ENCODE results near the gene C4A. TPM values are rescaled to one million over a fixed set of nuclear protein-coding genes. Genes with fewer than 3 reads are reported as not detected.
A peak's percentile ranks its signal among the peaks of the same experiment; 100 is the strongest.
"Not testable (repeated sequence)": the region's sequence is repeated elsewhere in the genome, so short reads cannot be mapped to it uniquely, and the experiment has no call there.

Gene C4A
- total RNA-seq, 1 donor from 2014 or later: 42.4 TPM

DNA sequence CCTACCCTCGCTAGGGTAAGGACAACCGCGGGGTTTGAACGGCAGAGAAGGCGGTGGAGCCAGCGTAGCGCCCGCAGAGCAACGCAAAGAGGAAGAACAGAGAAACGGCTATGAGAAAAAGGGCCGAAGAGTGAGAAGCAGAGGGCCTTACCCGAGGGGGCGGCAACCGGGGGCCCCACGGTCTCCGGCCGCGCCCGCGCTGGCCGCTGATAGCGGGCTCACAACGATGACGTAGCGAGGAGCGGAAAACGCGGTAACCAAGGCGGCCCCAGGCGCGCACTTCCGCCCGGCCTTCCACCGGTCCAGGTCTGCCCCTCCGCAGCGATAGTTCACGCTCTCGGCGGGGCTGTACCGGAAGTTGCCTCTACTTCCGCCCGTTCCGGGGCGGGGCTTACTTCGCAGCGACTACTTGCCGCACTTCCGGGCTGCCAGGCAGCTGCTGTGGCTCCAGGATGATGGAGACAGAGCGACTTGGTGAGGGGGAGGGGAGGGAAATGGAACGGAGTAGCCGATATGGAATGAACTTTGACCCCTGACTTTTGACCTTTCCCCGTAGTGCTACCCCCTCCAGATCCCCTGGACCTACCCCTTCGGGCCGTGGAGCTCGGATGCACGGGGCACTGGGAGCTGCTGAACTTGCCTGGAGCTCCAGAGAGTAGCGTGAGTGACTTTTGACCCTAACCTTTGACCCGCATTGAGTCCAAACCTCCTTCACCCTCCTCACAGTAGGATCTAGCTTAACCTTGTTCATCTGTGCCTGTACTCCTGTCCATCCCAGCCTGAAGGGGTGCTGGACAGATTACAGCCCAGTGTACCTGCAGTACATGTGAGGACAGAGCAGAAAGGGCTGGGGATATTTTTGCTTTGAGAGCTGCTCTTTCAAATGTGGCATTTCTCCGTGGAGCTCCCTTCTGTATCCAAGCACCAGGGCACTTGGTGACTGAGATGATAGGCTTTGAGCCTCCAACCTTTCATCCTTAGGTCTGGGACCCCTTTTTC is 22.8 kb upstream of the C4A start, which contains the start of the genes NELFE and SKIC2:
Gene NELFE (minus strand): TSS at position 231 of the 999 bp plus-strand sequence. CDS start 525 bp downstream, outside the sequence.
Gene SKIC2 (plus strand): TSS at position 435 of the 999 bp plus-strand sequence. CDS start 18 bp downstream, at position 453.
- DNase-seq (ENCODE audit: low read depth): peak; percentile 94

DNA sequence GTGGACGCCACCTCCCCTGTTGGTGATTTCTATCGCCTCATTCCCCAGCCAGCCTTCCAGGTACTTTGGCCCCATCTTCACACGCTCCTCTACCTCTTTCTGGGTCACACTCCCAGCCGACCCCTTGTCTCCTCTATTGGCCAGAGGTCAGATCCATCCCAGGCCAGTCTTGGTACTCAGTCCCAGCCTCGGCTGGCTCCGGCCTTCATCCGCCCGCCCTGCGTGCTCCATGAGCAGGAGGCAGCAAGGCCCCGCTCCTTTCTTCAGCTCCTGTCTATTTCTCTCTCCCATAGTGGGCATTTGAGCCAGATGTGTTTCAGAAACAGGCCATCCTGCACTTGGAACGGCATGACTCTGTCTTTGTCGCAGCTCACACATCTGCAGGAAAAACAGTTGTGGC is 20.2 kb upstream of the C4A start:
- no peak for DNase-seq (ENCODE audit: low read depth)

DNA sequence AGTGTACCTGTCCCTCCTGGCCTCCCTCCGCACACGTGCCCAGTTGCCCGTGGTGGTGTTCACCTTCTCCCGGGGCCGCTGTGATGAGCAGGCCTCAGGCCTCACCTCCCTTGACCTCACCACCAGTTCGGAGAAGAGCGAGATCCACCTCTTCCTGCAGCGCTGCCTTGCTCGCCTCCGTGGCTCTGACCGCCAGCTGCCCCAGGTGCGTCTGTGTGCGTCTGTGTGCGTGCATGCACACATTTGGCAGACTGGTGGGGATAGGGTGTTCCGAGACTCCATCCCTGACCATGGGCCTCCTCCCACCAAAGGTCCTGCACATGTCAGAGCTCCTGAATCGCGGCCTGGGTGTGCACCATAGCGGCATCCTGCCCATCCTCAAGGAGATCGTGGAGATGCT is 17.9 kb upstream of the C4A start:
- DNase-seq (ENCODE audit: low read depth): no peak

DNA sequence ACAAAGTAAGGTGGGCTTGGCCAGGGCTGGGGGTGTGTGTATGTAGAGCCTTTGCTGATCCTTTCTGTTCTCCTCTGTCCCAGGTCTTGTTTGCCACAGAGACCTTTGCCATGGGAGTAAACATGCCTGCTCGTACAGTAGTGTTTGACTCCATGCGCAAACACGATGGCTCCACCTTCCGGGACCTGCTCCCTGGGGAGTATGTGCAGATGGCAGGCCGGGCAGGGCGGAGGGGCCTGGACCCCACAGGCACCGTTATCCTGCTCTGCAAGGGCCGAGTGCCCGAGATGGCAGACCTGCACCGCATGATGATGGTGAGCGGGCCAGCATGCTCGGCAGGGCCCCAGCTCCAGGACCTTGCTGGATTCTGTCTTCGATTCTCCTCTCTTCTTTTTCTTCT is 16.2 kb upstream of the C4A start:
- DNase-seq (ENCODE audit: low read depth): no peak

DNA sequence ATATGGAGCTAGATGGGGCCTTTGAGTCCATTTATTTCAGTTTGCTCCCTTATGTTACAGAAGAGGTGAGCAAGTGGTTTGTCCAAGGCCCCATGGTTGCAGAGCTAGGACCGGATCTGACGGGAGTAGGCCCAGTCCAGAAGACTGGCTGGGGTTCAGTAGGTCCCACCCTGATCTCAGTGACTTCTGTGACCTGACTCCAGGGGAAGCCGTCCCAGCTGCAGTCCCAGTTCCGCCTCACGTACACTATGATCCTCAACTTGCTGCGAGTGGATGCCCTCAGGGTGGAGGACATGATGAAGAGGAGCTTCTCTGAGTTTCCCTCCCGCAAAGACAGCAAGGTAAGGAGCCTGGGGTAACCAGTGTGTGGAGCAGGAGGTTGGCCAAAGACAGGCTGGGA is 15.4 kb upstream of the C4A start:
- DNase-seq (ENCODE audit: low read depth): no peak

DNA sequence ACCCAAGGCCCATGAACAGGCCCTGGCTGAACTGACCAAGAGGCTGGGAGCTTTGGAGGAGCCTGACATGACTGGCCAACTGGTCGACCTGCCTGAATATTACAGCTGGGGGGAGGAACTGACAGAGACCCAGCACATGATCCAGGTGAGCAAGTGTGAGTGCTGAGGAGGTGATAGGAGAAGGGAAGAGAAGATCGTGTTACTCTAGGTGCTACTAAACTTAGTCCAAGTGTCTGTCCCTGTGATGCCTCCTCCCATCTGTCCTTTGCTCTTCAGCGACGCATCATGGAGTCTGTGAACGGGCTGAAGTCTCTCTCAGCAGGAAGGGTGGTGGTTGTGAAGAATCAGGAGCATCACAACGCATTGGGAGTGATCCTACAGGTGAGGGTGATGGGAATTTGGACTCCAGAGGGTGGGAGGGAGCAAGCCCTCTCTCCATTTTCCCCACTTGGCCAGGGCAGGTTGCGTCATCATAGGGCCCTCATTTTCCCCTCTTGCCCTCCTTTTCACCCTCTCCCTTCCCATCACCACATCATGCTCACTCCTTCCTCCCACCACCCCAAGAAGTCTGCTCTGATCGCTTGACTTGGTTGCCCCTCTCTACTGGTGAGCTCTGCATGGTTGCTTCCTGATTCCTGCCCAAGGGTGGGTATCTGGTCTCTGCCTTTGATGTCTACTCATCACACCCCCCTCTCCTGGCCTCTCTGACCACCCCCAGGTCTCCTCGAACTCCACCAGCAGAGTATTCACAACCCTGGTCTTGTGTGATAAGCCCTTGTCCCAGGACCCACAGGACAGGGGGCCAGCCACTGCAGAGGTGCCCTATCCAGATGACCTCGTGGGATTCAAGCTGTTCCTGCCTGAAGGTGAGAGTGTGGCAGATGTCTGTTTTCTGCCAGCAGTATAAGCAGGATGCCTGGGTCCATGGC is 14.6 kb upstream of the C4A start:
- DNase-seq (ENCODE audit: low read depth): no peak

DNA sequence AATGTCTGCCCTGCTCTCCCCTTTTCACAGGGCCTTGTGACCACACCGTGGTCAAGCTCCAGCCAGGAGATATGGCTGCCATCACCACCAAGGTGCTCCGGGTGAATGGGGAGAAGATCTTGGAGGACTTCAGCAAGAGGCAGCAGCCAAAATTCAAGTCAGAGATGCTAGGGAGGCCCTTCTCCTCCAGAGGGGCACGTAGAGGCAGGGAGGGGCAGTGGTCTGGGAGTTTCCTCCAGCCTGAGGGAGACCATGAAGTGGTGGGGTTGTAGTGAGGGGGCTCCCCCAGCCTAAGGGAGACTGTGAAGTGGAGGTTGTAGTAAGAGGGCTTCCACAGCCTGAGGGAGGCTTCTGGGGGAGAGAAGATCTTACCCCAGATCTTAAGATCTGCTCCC is 13.9 kb upstream of the C4A start:
- no peak for DNase-seq (ENCODE audit: low read depth)

DNA sequence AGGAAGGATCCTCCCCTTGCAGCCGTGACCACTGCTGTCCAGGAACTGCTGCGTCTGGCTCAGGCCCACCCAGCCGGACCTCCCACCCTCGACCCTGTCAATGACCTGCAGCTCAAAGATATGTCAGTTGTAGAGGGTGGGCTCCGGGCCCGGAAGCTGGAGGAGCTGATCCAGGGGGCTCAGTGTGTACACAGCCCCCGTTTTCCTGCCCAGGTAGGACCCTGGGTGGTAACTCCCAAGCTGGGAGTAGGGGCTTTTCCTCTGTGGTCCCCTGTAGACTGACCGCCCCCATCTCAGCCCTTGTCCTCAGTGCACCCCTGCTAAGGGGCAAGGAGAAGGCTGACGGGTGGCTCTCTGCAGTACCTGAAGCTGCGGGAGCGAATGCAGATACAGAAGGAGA is 13.5 kb upstream of the C4A start:
- DNase-seq (ENCODE audit: low read depth): no peak

DNA sequence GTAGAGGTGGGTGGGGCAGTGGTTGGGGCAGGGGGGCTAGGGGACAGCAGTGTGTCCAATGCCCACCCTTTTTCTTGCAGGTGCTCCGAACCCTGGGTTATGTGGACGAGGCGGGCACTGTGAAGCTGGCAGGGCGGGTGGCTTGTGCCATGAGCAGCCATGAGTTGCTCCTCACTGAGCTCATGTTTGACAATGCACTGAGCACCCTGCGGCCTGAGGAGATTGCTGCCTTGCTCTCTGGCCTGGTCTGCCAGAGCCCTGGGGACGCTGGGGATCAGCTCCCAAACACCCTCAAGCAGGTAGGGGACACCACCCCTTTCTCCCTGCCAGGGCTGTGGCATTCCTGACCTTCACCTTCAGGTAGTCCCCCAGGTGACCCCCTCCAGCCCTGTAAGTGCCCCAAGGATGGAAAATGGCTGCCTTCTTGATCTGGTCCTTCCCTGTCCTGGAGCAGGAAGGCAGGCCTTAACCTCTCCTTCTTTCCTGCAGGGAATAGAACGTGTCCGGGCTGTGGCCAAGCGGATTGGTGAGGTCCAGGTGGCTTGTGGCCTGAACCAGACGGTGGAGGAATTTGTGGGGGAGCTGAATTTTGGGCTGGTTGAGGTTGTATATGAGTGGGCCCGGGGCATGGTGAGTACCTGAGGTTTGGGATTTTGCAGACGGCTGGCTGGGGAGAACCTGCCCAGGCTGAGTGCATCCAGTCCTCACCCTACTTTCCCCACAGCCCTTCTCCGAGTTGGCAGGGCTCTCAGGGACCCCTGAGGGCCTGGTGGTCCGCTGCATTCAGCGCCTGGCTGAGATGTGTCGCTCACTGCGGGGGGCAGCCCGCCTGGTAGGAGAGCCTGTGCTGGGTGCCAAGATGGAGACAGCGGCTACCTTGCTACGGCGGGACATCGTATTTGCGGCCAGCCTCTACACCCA is 12.8 kb upstream of the C4A start:
- DNase-seq (ENCODE audit: low read depth): no peak

DNA sequence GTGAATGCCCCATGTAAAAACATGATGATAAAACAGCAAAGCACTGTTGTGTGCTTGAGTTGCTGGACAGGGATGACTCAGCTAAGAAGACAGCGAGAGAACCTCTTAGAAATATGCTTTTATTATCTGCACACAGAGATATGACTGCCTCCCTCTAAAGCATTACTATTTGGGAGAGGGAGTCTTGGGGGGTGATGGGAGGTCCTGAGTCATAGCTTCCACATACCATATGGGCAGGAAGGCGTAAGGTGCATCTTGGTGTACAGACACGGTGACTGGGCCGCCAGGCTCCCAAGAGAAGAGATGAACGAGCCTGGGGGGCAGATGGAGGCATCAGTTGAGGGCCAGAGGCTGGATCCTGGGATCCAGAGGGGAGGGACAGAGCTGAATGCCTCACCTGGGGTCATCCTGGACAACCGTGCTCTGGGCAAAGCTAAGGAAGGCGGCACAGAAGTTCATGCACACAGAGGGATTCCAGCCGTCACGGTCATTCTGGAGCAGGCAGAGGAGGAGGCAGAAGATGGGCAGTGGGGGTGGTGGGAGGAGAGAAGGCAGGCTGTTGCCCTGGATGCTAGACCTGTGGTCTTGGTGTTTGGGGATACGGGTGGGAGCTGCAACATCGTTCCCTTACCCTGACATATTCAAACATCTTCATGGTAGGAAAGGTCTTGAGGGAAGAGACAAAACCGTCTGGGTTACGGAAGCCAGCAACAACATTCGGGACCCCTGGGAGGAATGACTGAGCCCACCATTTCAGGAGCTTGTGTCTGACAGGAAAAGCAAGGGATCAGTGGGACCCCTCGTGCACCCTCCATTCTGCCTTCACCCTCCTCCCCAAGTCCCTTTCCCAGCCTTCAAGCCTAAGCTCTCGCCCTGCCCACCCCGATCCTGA is 11.9 kb upstream of the C4A start:
- DNase-seq (ENCODE audit: low read depth): no peak

DNA sequence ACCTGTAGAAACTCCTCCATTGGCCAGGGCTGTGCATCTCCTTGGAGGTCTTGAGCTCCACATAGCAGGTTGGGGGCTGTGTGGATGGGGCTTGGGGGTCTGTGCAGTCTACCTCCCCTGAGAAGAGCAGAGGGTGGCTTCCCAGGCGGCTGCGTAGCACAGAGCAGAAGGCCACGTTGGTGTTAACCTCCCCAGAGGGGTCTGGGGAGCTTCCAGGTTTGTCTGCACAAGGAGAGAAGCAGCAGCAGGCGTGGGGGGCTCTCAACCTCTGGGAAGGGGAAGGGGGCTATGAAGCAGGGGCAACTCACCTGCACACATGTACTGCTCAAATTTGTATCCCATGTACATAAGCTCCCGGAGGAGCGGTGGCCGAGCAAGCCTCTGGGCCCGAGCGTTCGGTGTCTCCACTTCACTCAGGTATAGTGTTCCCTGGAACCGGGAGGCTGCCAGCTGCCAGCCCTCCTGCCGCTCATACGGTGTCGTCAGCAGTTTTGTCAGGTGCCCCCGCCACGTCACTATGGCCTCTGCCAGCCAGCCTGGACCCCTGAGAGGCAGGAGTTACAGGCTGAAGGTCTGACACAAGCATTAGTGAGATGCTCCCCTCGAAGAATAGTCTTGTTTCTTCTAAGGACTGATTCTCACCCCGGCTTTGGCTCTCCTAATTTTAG is 11.1 kb upstream of the C4A start:
- no peak for DNase-seq (ENCODE audit: low read depth)

DNA sequence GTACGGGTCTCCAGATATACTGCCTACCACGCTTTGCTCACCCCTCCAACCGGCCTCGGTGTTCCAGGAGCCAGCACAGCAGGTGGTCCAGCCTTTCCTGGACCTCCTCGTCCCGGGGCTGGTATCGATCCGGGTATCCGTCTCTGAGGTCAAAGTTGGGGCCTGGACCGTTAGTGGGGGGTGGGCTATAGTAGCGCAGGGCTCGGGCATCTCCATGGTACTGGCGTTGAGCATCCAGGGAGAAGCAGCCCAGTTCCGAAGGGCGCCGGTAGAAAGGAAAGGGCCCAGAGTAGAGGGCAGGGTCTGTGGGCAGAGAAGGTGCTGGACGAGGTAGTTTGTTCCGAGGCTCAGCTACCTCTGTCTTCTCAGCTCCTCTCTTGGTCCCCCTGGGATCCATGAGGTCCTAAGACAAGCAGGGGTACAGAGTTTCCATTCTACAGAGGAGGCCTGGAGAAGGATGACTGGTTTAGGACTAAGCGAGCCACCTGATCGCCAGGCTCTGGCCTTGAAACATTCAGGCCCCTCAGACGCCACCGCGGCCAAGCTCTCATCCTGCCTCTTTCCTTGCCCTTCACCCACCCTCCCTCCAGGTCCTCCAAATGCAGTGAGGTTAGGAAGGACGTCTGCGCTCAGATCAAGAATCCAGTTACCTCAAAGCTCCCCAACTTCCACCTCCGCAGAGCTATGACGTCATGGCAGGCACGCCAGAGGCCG is 10.4 kb upstream of the C4A start:
- DNase-seq (ENCODE audit: low read depth): no peak

DNA sequence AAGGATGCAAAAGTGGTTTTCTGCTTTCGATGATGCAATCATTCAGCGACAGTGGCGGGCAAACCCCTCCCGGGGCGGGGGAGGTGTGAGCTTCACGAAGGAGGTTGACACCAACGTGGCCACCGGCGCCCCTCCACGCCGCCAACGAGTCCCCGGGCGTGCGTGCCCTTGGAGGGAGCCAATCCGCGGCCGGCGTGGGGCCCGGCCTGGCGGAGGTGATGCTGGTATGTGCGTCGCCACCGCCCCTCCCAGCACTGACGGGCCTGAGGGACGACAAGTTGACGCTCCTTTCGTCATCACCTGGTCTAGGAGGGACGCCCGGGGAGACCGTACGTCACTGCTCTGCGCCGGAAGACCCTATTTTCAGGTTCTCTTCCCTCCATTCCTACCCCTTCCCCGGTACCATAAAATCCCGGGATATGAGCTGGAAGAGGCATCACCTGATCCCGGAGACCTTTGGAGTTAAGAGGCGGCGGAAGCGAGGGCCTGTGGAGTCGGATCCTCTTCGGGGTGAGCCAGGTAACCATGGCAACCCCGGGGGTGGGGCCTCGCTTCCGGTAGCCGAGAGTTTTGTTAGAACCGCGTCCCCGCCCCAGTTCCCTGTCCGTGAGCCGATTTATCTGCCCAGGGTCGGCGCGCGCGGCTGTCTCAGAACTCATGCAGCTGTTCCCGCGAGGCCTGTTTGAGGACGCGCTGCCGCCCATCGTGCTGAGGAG is 9.7 kb upstream of the C4A start, which contains the start of gene DXO:
Gene DXO (minus strand): TSS at position 146 of the 716 bp plus-strand sequence. CDS start 463 bp downstream, outside the sequence.
- peak; percentile 95 for DNase-seq (ENCODE audit: low read depth)

DNA sequence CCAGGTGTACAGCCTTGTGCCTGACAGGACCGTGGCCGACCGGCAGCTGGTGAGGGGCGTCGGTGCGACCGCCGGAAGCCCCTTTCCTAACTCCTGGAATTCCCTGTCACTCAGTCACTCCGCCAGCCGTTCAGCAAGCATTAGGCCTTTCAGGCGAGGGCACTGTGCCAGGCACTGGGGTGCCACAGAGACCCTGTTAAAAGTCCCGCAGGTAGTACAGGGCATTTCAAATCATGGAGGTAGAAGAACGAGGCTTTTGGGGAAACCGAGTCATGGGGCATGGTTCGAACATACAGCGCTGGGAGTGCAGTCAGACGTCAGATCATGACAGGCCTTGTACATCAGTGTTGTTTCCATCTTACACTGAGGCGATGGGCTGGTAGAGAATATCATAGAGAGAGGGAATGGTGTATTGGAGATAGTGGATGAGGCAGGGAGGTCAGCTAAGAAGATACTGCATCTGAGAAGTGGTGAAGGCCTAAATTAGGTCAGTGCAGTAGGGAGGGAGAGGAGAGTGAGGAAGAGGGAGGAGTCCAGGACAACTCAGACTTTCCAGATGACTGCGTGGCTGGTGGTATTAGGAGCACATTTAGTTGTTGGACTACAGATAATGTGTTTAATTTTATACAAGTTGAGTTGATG is 9.0 kb upstream of the C4A start:
- DNase-seq (ENCODE audit: low read depth): peak; percentile 16

DNA sequence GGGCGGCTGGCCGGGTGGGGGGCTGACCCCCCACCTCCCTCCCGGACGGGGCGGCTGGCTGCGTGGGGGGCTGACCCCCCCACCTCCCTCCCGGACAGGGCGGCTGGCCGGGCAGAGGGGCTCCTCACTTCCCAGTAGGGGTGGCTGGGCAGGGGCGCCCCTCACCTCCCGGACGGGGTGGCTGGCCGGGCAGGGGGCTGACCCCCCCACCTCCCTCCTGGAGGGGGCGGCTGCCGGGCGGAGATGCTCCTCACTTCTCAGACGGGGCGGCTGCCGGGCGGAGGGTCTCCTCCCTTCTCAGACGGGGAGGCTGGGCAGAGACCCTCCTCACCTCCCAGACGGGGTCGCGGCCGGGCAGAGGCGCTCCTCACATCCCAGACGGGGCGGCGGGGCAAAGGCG is 5.8 kb upstream of the C4A start:
- not testable (repeated sequence) for DNase-seq (ENCODE audit: low read depth)

DNA sequence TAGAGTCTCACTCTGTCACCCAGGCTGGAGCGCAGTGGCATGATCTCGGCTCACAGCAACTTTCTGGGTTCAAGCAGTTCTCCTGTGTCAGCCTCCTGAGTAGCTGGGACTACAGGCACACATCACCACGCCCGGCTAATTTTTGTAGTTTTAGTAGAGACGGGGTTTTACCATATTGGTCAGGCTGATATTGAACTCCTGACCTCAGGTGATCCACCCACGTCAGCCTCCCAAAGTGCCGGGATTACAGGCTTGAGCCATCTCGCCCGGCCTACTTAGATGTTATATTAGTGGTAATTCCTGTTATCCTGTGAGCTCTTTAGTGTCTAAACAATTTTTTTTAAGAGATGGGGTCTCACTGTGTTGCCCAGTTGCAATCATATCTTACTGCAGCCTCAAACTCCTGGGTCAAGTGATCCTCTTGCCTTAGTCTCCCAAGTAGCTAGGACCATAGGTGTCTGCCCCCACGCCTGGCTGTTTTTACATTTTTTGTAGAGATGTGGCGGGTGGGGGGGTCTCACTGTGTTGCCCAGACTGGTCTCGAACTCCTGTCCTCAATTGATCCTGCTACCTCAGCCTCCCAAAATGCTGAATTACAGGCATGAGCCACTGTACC is 3.9 kb upstream of the C4A start:
- DNase-seq (ENCODE audit: low read depth): no peak

DNA sequence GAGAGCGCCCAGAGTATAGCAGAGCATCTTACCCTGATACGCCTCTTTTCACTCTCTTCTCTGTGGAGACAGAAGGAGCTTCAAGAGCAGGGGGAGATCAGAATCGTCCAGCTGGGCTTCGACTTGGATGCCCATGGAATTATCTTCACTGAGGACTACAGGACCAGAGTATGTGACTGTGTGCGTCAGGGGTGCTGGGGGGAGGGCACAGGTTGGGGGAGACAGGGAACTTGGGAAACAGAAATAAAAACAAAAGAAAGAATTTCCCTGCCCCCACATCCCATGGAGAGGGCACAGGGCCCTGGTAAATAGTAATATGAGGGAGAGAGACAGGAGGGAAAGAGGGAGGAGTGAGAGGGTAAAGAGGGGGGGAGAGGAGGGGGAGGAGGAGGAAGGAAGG is 3.0 kb upstream of the C4A start:
- DNase-seq (ENCODE audit: low read depth): no peak

Measured in renal cortical epithelial cell (primary cell).